ENCODE measurements around the gene NDUFAF2.

GRCh38 chr5:61009907-61010306, 64.9 kb downstream of the NDUFAF2 start:
- TF ChIP-seq, protein P1, sequence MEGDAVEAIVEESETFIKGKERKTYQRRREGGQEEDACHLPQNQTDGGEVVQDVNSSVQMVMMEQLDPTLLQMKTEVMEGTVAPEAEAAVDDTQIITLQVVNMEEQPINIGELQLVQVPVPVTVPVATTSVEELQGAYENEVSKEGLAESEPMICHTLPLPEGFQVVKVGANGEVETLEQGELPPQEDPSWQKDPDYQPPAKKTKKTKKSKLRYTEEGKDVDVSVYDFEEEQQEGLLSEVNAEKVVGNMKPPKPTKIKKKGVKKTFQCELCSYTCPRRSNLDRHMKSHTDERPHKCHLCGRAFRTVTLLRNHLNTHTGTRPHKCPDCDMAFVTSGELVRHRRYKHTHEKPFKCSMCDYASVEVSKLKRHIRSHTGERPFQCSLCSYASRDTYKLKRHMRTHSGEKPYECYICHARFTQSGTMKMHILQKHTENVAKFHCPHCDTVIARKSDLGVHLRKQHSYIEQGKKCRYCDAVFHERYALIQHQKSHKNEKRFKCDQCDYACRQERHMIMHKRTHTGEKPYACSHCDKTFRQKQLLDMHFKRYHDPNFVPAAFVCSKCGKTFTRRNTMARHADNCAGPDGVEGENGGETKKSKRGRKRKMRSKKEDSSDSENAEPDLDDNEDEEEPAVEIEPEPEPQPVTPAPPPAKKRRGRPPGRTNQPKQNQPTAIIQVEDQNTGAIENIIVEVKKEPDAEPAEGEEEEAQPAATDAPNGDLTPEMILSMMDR (IDR thresholded peaks at IDR 0.05), result no peak
- no peak for TF ChIP-seq POLR2A (IDR thresholded peaks at IDR 0.05)

Measured in uterus (tissue), 2 donors.